Skeletal muscle tissue (tissue), 4 donors: Measurements from ENCODE around the gene PIK3C3. TPM values are rescaled to one million over a fixed set of nuclear protein-coding genes. Genes with fewer than 3 reads are reported as not detected.

Experiments used
- H3K27ac ChIP-seq: one replicate; pipeline ENCODE4 v1.7.0; 2013; ENCODE audit warnings: mild to moderate bottlenecking, low read depth, low read length, inconsistent platforms
- H3K27me3 ChIP-seq, 3 donors: one replicate each; pipeline ENCODE4 v1.7.0; 2013; ENCODE audit warnings: low read length in 3 of 3; ENCODE audit not compliant: control insufficient read depth in 3 of 3, insufficient read depth in 3 of 3
- H3K36me3 ChIP-seq, 3 donors: one replicate each; pipeline ENCODE4 v1.7.0; 2013; ENCODE audit warnings: low read length in 3 of 3; ENCODE audit not compliant: control insufficient read depth in 3 of 3, insufficient read depth in 3 of 3
- H3K4me1 ChIP-seq, 3 donors: one replicate each; pipeline ENCODE4 v1.7.0; 2013; ENCODE audit warnings: low read length in 3 of 3, mild to moderate bottlenecking in 3 of 3; ENCODE audit not compliant: control insufficient read depth in 3 of 3, insufficient read depth in 3 of 3
- H3K4me3 ChIP-seq, 3 donors: one replicate each; pipeline ENCODE4 v1.7.0; 2013; ENCODE audit warnings: low read length in 3 of 3
- H3K9ac ChIP-seq, 3 donors: one replicate each; pipeline ENCODE4 v1.7.0; 2013; ENCODE audit warnings: low read length in 3 of 3, mild to moderate bottlenecking in 3 of 3, moderate library complexity in 2 of 3, low read depth in 1 of 3
- H3K9me3 ChIP-seq, 3 donors: one replicate each; pipeline ENCODE4 v1.7.0; 2013; ENCODE audit warnings: low read length in 3 of 3; ENCODE audit not compliant: control insufficient read depth in 3 of 3
- total RNA-seq: library from RNA; depleted of rRNA; stranded (reverse); fragments of >200 nt; gene quantifications from one replicate; pipeline ENCODE4 v1.2.3, GENCODE V29; 2014
- donor health status: Osteomylitis.

Gene PIK3C3
- total RNA-seq, 1 donor from 2014 or later: 50.1 TPM

DNA sequence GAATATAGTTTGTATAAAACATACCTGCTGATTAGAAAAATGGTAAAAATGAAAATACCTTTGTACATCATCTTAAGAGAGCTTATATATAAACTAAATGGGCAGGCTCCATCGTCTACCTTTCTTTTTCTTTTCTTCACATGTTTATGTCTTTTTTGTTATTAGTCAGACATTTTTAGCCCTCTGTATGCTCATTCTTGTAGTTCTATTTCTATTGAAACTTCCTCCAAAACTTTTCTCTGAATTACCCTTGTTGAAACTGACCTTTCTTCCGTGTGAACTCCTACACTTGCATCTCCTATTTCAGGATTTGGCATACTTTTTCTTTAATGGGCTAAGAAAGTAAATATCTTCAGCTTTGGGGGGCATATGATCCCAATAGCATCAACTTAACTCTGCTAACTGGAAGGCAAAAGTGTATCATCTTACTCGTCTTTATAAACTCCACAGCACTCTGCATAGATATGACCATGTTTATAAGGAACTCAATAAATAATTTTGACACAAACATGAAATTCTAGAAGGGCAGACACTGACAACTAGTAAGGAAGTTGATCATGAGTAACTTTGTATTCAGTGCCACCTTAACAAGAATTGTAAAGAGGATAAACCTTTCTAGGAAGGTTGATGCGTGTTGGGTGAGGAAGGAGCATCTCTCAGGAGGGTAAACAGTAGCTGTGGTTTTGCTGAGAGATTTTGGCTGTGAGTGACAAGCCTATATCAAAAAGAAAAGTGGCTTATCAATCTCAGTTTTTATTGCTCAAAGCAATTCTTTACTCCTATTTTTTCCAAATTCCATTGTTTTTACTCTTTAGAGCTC lies 127.6 kb downstream of the PIK3C3 start:
- H3K4me1 ChIP-seq: no peaks in the 10 kb centered on the region
- H3K27ac ChIP-seq: no peak overlapping the region
- no peak overlapping the region for H3K9ac ChIP-seq
- H3K4me3 ChIP-seq: no peak overlapping the region
- H3K9me3 ChIP-seq: no peaks in the 10 kb centered on the region
- H3K36me3 ChIP-seq: peaks cover 0 to 11% (median 8%) of the 10 kb centered on the region in 3 donors
- H3K27me3 ChIP-seq: no peaks in the 10 kb centered on the region

DNA sequence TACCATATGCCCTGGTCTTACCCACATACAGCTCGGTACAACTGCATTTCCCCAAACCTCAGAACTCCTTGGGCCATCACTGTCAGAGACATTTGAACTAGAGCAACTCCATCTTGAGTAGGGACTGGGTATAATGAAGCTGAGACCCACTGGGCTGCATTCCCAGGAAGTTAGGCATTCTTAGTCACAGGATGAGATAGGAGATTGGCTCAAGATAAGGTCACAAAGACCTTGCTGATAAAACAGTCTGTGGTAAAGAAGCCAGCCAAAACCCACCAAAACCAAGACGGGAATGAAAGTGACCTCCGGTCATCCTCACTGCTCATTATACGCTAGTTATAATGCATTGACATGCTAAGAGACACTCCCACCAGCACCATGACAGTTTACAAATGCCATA lies 131.3 kb downstream of the PIK3C3 start:
- Histone ChIP-seq H3K4me1 (no peaks in the 10 kb centered on the region), H3K27ac (no peak overlapping the region), H3K4me3 (no peak overlapping the region), H3K27me3 (no peaks in the 10 kb centered on the region), H3K36me3 (no peaks in the 10 kb centered on the region), H3K9ac (no peak overlapping the region), H3K9me3 (no peaks in the 10 kb centered on the region)

DNA sequence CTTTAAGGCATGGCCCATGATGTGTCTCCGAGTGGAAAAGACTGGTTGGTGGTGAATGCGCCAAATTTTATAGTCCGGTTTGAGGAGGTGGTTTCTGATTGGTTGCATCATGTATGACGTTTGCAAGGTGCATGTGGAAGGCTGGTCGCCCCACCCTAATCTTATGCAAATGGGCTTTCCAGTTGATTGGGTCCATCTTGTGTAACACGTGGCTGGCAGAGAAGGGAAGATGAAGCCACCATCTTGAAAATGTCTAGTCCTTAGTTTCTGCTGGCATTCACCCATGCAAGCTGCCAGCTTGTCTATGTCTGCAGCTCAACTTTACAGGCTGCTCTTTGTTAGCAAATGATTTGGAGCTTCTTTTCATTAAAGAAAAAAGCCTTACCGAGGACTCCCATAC lies 132.2 kb downstream of the PIK3C3 start:
- H3K4me1 ChIP-seq: no peaks in the 10 kb centered on the region
- no peak overlapping the region for H3K9ac ChIP-seq
- H3K27ac ChIP-seq: no peak overlapping the region
- no peaks in the 10 kb centered on the region for H3K27me3 ChIP-seq
- H3K4me3 ChIP-seq: no peak overlapping the region
- no peaks in the 10 kb centered on the region for H3K9me3 ChIP-seq
- no peaks in the 10 kb centered on the region for H3K36me3 ChIP-seq

DNA sequence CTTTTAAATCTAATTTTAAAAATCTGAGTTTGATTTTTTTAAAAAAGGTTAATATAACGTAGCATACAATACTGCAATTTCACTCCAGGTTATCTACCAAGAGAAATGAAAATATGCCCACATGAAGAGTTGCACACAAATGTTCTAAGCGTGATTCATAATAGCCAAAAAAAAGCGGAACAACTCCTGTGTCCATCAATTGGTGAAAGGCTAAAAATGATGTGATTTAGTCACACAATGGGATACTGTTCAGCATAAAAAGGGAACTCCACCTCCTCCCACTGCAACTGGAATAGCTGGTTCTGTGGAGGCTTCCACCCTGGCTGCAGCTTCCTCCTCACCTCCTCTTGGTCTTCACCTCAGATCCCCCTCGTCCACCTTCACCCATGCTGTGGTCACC lies 132.8 kb downstream of the PIK3C3 start:
- H3K27ac ChIP-seq: no peak overlapping the region
- H3K9me3 ChIP-seq: no peaks in the 10 kb centered on the region
- no peak overlapping the region for H3K4me3 ChIP-seq
- no peaks in the 10 kb centered on the region for H3K4me1 ChIP-seq
- no peaks in the 10 kb centered on the region for H3K27me3 ChIP-seq
- H3K36me3 ChIP-seq: no peaks in the 10 kb centered on the region
- no peak overlapping the region for H3K9ac ChIP-seq

DNA sequence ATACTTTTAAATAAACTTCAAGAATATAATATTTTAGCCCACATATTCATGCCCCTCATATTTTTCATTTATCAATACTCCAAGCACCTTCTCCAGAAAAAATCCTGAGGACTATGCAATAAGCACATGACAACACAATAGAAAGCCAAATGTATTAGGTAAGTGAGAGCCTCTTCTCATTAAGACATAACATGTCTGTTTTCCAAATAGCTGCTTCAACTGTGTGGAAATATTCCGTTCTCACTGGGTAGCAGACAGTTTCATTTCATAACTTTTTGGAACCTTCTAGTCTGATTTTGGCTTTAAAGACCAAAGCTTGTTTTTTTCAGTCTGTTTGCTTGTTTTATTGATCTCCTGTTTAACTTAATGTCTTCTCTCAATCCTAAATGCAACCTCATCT lies 137.8 kb downstream of the PIK3C3 start:
- Histone ChIP-seq H3K4me3 (no peak overlapping the region), H3K9ac (no peak overlapping the region), H3K27me3 (no peaks in the 10 kb centered on the region), H3K36me3 (no peaks in the 10 kb centered on the region), H3K4me1 (no peaks in the 10 kb centered on the region), H3K9me3 (no peaks in the 10 kb centered on the region), H3K27ac (no peak overlapping the region)

DNA sequence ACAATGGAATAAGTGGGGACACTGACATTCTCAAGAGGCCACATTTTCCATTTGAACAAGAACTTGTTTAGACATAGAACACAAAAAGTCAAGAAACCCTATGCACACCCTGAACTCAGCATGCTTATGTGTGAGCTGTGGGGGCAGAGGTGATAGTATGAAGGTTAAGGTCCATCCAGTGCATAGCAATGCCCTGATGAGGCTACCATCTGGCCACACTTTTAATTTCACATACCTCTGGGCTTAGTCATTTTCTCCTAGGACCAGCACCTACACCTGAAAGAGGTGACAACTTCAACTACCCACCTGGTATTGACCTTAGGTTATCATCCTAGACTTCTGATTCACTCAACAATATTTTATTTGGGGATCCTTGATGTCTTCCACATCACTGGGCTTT lies 139.8 kb downstream of the PIK3C3 start:
- Histone ChIP-seq H3K27me3 (no peaks in the 10 kb centered on the region), H3K9ac (no peak overlapping the region)

DNA sequence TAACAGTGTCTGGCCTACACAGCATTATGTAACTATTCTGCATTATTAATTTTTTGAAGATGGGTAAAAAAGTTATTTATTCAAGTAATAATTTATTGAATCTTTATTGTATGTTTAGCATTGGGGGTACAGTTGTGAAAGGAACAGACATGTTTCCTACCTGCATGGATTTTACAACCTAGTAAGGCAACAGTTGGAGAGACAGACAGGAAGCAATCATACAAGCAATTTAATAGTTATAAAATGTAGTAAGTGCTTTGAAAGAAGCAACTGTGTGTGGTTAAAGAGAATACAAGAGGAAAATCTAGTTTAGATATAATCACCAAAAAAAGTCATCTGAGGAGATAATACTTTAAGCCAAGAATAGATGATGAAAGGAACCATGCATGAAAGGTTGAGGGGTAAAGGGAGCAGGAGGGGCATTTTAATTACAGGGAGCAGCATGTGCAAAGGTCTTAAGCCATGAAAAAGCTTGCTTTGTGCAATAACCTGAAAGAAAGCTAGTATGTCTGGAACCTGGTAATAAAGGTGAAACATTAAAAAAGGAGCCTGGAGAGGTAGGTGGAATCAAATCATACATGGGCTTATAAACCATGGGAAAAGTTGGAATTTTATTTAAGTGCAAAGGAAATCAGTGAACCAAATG lies 140.8 kb downstream of the PIK3C3 start:
- Histone ChIP-seq H3K27ac (no peak overlapping the region), H3K27me3 (no peaks in the 10 kb centered on the region), H3K9me3 (no peaks in the 10 kb centered on the region), H3K9ac (no peak overlapping the region), H3K36me3 (no peaks in the 10 kb centered on the region), H3K4me3 (no peak overlapping the region), H3K4me1 (no peaks in the 10 kb centered on the region)

More for the DNA sequence above, 139.8 kb downstream of the PIK3C3 start:
- Histone ChIP-seq H3K4me3 (no peak overlapping the region), H3K27ac (no peak overlapping the region), H3K36me3 (no peaks in the 10 kb centered on the region), H3K4me1 (no peaks in the 10 kb centered on the region), H3K9me3 (no peaks in the 10 kb centered on the region)

DNA sequence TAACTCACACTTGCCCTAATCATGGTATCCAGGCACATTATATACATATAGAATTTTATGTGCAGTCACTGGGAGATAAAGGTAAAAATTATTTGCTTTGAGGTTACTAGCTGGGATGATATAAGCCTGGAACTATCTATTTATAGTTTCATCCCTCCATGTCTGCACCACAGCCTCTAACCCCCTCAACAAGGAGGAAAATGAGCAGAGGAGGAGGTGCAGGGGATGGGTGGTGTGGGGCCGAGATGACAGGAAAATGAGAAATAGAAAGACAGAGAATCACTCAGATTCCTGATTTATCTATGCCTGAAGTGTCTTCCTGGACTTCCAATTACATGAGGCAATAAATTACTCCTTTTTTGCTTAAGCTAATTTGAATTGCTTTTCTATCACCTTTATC lies 145.2 kb downstream of the PIK3C3 start:
- Histone ChIP-seq H3K4me3 (no peak overlapping the region), H3K4me1 (no peaks in the 10 kb centered on the region), H3K27me3 (no peaks in the 10 kb centered on the region), H3K9ac (no peak overlapping the region), H3K27ac (no peak overlapping the region), H3K36me3 (no peaks in the 10 kb centered on the region), H3K9me3 (no peaks in the 10 kb centered on the region)

DNA sequence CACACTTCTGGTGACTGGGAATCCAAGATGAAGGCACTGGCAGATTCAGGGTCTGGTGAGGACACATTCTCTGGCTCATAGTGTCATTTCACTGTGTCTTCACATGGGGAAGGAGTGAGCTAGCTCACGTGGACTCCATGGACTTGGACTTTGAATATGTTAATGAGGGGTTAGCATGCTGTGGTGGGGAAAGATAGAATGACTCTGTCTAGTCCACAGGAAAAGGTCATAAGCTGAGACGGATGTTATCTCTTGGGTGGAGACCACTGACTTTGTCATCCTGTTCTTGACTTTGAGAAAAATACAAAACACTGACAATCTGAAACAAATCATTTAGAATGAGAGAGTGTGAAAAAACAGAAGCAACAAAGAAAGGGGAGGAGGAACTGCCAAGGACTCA lies 145.9 kb downstream of the PIK3C3 start:
- H3K9me3 ChIP-seq: no peaks in the 10 kb centered on the region
- H3K27ac ChIP-seq: no peak overlapping the region
- H3K36me3 ChIP-seq: no peaks in the 10 kb centered on the region
- H3K27me3 ChIP-seq: no peaks in the 10 kb centered on the region
- H3K9ac ChIP-seq: no peak overlapping the region
- no peaks in the 10 kb centered on the region for H3K4me1 ChIP-seq
- H3K4me3 ChIP-seq: no peak overlapping the region

DNA sequence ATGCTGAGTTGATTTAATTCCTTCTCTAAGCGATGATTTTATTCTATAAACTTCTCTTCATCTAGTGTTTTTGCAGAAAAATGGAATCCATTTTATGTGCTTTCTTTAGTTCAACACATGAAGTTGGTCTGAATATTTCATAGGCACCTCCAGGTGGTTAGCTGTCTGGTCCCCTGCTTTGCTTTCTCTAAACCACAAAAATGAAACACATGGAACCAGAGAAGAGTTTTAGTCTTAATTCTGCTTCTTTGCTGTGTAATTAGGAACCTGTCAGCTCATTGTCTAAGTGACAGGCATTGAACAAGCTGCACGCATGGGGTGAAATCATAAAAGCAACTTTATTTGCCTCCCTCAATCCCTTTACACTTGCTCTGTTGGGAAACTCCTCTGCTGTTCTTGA lies 150.4 kb downstream of the PIK3C3 start:
- H3K36me3 ChIP-seq: no peaks in the 10 kb centered on the region
- H3K27me3 ChIP-seq: no peaks in the 10 kb centered on the region
- no peaks in the 10 kb centered on the region for H3K9me3 ChIP-seq
- H3K4me1 ChIP-seq: no peaks in the 10 kb centered on the region
- no peak overlapping the region for H3K27ac ChIP-seq
- H3K4me3 ChIP-seq: no peak overlapping the region
- no peak overlapping the region for H3K9ac ChIP-seq
